Epidermal melanocyte (primary cell): Measurements from ENCODE around the gene ERFL.
"Not testable (repeated sequence)": the region's sequence is repeated elsewhere in the genome, so short reads cannot be mapped to it uniquely, and the experiment has no call there.

ENCODE experiments used
- DNase-seq: peaks from one replicate; pipeline ENCODE4 v3.0.0; 2011; ENCODE audit warnings: low spot score; ENCODE audit not compliant: insufficient read length

The ERFL gene

DNA sequence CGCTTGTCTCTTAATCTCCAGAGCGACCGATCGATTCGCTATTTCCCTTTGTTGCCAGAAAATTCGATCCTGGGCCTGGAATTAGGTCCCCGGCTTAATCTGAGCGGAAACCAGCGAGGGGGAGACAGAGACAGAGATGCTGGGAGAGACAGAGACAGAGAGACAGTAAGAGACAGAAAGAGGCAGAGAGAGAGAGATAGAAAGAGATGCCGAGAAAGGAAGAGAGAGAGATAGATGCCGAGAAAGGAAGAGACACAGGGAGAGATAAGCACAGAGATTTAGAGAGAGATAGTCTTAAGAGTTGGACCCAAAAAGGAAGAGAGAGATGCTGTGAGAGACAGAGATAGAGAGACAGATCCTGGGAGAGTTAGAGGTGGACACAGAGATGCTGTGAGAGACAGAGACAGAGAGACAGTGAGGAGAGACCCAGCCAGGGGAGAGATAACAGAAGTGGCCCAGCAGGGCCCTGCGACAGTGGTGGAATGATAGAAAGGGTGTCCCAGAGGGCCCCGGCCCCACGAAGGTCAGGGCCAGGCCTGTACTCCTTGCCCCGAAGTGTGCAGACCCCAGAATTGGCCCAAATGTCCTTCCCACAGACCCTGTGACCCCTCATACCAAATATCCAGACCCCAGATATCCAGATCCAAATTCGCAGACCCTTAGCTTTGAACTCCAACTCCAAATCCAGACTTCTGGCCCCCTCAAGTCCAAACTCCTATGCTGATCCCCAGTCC is 1.3 kb downstream of the ERFL start:
- DNase-seq: no peak

DNA sequence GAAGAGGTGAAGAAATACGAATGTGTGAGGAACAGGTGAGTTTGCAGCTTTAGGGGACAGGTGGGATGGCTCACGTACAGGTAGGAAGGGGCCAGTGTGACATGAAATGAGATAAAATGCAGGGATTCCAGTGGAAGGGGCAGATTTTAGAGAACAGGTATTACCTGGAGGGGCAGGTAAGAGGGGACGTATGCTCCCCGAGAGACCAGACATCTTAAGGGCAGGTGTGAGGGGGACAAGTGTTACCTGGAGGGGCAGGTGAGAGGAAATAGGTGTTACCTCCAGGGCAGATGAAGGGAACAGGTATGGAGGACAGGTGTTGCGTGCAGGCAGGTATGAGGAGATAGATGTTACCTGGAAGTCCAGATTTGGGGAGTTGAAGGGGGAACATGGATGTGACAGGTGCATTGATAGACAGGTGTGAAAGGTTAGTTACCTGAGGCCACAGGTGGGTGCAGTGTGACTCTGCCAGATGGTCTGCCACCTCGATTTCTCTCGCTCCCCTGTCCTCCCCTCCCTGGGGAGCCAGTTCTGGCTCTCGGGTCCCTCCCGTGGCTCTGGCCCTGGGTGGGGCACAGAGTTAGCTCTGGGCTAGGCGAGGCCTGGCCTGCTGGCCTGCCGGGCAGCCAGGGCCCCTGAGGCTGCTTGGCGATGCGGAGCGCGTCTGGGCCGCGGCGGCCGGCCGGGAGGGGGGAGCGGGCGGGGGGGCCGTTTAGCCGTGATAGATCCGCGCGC is 2.1 kb downstream of the ERFL start:
- DNase-seq: no peak

DNA sequence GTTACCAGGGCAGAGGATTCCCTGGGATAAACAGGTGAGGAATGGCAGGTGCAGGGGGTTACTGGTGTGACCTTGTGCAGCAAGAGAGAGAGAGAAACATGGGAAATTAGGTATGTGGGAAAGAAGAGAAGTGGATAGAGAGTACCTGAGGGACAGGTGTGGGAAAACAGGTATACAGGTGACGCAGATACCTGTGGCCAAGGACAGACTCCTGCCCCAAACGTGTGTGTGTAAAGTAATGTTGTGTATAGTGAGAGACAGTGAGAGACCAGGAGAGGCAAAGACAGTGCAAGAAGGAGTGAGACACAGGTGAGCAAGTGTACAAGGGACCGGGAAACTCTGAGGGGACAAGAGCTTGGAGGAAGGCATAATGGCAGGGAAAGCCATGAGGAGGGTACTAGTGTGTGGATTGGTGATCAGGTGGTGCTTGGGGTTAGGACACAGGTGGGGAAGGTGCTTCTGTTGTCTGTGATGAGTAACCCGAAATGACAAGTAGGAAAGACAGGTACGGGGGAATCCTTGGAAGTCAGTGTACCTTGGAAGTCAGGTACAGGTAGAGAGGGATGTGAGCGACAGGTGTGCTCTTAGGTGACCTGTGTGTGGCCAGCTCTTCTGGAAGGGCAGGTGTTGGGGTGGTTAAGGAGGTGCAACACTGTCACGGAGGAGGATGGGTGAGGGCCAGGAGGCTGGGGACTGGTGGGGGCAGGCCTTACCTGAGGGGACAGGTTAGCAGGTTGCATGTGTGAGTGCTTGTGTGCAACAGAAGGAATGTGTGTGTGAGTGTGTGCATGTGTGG is 2.8 kb downstream of the ERFL start:
- no peak for DNase-seq

DNA sequence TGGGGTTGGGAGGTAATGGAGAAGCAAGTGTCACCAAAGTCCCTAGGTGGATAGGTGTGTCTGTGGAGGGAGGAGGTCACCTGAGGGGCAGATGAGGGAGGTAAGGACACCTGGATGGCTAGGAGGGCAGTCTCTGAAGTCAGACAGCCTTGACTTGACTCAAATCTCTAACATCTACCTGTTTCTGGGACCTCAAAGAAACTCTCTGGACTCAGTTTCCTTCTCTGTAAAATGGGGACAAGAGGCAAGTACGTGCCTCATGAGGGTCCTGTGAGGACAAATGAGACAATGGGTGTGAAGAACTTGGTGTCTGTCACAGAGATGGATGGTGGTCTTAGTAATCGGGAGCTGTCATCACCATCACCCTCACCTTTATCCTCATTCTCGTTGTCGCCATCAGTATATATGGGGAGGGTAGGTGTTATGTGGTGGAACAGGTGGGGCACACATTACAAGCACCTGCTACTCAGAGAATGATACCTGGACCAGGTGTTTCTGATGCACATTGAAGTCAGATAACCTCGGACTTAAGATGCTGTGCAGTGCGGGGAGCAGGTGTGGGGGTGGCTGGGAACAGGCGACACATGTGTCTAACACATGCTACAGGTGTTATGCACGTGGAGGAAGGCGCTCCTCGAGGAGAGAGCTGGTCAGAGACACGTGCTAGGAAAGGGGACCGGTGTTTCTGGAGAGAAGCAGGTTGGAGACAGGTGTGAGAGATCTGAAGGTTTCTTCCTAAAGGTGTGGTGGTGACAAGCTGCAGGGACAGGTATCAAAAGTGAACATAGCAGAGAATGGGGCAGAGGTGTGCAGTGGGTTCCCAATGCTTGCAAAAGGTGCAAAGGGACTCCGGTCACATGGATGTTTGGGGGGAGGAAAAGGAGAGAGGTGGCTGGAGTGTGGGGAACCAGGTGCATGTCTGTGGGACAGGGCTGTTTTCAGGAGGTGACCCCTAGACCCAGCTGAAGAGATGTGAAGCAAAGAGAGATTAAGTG is 3.8 kb downstream of the ERFL start:
- no peak for DNase-seq

DNA sequence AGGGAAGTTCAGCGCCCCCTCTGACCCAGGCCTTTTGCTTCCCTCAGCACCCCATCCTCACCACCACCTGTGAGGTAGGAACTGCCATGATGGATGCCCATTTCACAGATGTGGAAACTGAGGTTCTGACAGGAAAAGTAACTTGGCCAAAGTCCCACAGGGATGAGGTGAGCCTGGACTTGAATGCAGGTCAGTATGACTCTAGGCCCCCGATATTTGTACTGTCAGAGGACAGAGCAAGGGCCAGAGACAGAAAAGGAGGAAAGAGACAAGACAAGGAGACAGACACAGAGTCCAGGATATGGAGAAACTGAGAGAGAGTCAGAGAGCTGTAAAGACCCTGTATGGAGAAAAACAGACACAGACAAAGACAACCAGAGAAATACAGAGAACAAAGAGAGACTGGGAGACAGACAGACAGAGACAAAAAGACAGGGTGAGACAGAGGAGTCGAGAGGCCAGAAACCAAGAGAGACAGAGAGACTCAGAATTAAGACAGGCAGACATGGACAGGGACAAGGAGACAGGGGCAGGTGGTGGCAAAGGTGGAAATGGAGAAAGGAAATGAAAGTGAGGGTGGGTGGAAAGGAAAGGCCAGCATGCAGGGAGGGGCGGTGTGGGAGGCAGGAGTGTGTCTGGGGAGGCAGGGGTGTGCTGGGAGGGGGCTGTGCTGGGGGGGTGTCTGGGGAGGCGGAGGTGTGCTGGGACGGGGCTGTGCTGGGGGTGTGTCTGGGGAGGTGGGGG is 5.0 kb downstream of the ERFL start:
- DNase-seq: no peak

DNA sequence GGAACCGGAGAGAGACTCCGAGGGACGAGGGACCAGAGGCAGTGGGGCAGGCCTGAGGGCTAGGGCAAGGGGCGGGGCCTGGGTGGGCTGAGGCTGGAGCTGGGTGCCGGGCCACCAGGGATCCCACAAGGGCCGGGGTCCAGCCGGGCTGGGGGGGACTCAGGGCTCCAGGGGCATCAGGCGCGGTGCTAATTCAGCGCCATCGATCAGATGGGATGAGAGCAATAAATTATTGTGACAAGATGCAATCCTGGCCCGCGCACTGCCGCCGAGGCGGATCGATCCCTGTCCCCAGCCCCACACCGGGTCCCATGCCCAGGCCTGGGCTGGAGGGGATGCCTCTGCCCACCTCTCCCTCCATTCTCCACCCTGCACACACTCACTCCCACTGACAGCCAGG is 5.7 kb downstream of the ERFL start:
- no peak for DNase-seq

DNA sequence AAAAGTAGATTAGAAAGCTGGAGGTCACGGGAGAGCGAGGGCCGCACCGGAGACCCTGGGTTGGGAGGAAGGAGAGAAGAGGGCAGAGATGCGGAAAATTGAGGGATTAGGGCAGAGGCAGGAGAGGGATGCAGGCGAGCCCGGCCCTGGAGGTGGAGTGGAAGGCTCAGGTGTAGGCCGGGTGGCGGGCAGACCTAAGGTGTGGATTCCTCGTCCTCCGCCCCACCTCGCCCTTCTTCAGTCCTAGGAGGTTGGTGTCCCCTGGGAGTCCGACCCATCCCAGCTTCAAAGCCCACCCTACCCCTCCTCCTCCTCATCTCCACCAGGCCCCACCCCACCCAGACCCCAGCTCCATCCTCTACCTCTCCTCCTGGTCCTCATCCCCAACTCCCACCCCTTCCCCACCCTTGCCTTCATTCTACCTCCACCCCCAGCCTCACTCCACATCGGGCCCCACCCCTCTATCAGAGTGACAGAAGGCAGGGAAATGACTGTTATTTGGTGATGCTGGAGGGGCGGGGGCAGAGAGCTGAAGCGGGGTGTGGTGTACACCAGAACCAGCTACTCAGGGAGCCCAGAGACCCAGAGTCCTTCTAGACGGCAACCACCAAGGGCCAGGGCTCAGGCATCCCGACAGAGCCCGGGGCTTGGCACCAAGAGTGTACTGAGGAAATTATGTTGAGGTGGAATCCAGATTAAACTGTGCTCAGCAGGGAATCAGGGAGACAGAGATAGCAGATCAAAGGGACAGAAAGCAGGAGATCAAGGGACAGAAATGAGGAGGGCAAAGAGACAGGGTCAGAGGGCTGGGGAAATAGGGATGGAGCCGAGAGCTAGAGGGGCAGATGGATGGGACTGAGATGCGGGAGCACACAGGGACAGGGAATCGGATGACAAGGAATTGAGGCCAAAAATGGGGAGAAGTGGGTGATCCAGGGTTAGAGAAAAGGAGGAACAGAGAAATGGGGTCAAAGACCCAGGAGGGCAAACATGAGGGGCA is 6.4 kb downstream of the ERFL start:
- no peak for DNase-seq

DNA sequence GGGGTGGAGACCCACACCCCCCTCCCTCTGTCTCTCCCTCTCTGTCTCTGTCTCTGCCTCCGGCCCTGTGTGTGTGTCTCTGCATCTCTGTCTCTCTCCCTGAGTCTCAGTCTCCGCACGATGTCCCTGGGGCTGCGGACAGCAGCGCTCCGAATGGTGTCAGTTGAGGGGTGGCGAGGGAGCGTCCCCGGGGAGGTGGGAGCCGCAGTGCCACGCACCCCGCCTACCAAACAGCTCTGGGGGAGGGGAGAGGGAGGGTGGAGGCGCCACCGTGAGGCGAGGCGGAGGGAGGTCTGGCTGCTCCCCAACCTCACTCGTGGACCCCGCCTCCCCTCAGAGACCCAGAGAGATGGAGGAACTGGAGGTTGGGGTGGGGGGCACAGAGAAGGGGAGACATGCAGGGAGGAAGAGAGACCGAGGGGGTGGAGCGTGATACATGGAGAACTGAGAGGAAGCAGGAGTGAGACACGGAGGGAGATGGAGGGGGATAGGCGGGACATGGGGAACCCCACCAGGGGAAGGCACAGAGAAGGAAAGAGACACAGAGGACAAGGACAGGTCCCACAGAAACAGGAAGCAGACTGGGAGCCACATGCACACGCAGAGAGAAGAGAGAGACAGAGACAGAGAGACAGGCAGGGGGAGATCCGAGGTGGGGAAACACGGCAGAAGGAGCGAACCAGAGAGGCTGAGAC is 7.2 kb downstream of the ERFL start:
- DNase-seq: no peak

DNA sequence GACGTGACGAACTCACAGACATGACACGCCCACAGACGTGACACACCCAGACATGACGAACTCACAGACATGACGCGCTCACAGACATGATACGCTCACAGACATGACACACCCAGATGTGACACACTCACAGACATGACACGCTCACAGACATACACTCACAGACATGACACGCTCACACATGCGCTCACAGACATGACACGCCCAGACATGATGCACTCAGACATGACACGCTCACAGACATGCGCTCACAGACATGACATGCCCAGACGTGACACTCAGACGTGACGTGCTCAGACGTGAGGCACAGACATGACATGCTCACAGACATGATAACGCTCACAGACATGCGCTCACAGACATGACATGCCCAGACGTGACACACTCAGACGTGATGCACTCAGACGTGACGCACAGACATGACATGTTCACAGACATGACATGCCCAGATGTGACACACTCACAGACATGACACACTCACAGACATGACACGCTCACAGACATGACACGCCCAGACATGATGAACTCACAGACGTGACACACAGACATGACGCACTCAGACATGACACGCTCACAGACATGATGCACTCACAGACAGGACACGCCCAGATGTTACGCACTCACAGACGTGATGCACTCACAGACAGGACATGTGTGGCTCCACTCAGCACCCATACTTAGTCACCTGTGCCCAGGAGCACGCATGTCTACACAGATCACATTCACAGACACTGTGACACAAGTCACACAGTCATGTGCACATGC is 8.1 kb downstream of the ERFL start:
- DNase-seq: no peak

DNA sequence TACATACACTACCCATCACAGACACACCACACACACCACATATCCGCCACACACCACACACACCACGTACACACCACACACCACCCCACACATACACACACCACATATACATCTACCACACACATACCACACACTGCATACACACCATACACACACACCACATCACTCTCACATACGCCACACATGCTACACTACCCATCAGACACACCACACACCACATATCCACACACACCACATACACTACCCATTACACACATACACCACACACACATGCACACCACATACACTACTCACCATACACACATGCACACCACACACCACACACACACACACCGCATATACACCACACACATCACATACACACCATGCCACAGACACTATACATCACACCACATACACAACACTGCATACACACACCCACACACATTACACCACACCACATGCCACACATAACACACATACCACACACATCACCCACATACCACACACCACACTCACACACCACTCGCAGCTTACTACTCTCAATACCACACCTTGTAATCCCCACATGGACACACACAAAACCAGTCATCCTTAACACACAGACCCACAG is 9.5 kb downstream of the ERFL start:
- DNase-seq: no peak

DNA sequence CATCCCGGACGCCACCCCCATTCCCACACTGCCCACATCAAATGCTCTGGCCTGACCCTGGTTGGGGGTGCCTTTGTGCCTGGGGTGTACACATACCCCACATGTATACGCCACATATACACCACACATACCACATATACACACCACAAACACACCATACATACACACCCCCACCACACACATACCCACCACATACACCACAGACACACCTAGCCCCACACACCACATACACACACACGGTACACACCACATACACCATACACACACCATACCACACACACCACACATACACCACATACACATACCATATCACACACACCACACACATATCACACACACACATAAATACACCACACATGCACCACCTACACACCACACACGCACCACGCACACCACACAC is 10.2 kb downstream of the ERFL start:
- DNase-seq: no peak

DNA sequence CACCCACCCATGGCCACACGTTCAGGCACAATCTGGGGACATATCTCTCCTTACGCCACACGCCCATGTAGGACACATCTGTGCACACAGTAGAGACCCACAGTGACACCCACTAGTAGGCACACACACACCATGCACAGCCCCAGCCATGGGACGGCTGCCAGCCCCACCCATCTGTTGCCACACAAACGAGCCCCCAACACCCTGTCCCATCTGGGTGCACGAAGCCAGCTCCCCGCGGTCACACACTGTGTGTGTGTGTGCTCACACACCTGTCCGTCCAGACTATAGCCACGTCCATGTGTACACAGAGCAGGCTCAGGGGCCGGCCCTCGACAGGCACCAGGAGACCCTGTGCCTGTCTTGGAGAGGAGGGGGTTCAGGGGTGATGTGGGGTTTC is 10.6 kb downstream of the ERFL start:
- no peak for DNase-seq

DNA sequence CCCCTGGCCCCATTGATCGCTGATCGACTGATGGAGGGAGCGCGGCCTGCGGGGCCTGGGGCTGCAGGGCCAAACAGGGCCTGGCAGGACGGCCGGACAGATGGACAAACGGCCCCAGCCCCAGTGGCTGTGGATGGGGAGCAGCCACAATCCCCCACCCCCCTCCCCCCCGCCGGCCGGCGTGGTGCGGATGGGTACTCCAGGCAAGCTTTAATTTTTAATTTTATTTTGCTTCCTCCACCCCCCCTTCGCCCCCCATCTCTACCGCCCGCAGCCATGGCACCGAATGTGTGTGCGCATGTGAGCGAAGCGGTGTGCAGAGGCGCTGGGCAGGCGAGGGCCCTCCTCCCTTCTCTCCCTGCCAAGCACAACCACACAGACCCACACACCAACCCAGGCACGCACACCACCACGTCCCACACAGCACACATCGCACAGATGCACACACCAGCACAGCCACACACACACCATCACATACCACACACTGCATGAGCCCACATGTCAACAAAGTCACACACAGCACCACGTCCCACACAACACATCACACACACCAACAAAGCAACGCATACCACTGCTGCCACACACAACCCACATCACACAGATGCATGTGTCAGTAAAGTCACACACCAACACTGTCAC is 12.4 kb downstream of the ERFL start:
- no peak for DNase-seq

DNA sequence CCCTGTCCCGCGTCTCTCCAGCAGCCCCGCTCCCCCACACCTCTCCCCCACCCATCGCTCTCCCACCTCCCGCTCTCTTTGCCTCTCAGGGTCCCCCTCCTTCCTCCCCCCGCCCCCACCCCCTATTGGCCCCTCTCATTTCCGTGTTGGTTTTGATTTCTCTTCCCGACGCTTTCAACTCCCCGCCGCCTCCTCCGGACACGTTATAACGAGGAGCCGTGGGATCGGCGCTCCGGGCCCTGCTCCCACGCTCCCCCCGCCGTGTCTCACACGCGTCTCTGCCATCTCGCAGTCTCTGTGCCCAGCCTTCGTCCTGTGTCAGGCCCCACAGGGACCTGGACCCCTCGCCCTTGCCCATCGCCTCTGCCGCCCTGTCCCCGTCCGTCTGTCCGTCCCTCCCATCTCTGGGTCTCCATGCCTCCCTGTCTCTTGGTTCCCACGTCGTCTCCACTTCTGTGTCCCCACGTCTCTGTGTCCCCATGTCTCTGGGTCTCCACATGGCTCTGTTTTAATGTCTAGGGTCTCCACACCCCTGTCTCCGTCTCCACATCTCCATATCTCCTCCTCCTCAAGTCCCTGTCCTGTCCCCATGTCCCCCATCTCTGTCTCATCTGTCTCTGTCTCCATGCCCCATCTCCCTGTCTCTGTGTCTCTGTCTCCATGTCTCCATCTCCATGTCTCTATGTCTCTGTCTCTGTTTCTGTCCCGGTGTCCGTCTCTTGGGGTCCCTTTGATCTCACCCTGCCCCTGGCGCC is 13.1 kb downstream of the ERFL start:
- no peak for DNase-seq

DNA sequence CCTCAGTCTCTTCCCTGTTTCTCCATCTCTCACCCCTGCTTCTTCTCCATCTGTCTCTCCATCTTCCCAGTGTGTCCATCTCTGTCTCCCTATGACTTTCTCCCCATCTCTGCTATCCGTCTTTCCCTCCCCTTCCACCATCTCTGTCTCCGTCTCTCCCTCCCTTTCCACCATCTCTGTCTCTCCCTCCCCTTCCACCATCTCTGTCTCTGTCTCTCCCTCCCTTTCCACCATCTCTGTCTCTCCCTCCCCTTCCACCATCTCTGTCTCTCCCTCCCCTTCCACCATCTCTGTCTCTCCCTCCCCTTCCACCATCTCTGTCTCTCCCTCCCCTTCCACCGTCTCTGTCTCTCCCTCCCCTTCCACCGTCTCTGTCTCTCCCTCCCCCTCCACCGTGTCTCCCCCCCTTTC is 13.8 kb downstream of the ERFL start:
- not testable (repeated sequence) for DNase-seq
